Prostate gland (tissue), 2 donors: Measurements from ENCODE around the gene PTTG1.

Experiments
- CTCF ChIP-seq, 4 experiments: fragments of 200-600 bp in 2 of 4; fragments of 450-650 bp in 2 of 4; sonication (generic) in 2 of 4; IDR thresholded peaks; 1 replicate in 3 of 4; 2 replicates in 1 of 4; pipeline ENCODE4 v1.5.1; 2016 to 2019; ENCODE audit warnings: antibody characterized with exemption in 4 of 4, mild to moderate bottlenecking in 2 of 4, moderate library complexity in 2 of 4
- POLR2A ChIP-seq: fragments of 450-650 bp; IDR thresholded peaks from one replicate; pipeline ENCODE4 v1.6.1; 2016; ENCODE audit warnings: antibody characterized with exemption, mild to moderate bottlenecking

- TF ChIP-seq CTCF (IDR thresholded peaks at IDR 0.05): no peak
- TF ChIP-seq POLR2A: no peak
Measured at GRCh38 chr5:160466889-160467554, 45.4 kb downstream of the PTTG1 start.
